NCI-H2196 treated with DMSO at 0.1 percent for 48 hours (cell line): Measurements from ENCODE around the gene FBRSL1.

Experiments used
- DNase-seq: peaks from one replicate; lab custom pipeline; 2025; ENCODE audit not compliant: unreplicated experiment; lab: John Stamatoyannopoulos, UW

Gene FBRSL1

DNA sequence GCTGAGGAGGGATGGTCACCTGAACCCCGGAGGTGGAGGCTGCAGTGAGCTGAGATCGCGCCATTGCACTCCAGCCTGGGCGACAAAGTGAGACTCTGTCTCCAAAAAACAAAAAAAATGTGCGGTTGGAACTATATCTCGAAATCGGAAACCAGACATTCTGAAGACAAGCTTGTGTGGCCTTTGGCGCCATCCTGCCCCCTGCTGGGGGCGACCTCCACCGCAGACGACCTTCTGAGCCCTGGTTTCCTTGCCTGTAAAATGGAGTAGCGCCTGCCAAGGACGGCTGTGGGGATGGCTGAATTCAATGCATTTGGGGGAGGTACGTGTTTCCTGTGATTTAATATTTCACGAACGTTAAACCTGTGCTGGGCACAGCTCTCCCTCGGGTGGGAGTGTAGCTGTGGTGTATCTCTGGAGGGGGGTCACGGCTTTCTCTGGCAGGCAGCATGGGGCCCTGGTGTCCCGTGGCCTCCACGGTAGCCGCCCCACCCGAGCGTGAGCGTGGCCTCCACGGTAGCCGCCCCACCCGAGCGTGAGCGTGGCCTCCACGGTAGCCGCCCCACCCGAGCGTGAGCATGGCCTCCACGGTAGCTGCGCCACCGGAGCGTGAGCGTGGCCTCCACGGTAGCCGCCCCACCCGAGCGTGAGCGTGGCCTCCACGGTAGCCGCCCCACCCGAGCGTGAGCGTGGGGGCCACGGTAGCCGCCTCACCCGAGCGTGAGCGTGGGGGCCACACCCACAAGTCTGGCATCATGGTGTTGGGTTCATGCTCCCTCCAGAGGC, 65.1 kb downstream of the FBRSL1 start:
- no peak for DNase-seq

DNA sequence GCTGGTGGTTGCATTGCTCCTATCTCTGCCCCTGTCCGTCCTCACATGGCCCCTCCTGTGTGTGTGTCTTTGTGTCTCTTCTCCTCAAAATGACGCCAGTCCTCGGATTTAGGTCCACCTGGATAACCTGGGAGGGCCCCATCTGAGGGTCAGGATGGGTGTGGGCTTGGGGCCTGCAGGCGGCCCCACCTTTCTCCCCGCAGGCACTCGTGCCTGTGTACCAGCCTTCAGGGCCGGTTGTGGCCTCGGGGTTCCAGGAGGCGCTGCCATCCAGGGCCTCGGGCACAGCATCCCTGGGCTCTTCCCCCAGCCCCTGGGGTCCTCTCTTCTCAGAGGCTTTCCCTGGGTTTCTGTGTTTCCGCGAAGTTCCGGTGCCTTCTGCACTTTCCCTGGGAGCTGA, 65.7 kb downstream of the FBRSL1 start:
- DNase-seq: no peak

DNA sequence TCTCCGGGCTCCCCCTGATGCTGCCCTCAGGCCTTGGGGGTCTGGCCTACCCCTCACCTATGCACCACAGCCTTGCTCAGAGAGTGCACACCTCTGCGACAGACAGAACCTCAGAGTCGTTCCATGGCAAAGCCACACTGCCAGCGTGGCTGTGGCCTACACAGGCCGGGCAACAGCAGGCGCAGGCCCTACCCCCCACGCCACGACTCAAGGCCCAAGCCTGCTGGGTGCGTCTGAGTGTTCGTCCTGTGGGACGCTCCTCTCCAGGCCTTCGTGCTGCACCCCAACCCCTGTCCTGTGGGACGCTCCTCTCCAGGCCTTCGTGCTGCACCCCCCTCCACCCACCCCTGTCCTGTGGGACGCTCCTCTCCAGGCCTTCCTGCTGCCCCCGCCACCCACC, 66.3 kb downstream of the FBRSL1 start:
- no peak for DNase-seq

DNA sequence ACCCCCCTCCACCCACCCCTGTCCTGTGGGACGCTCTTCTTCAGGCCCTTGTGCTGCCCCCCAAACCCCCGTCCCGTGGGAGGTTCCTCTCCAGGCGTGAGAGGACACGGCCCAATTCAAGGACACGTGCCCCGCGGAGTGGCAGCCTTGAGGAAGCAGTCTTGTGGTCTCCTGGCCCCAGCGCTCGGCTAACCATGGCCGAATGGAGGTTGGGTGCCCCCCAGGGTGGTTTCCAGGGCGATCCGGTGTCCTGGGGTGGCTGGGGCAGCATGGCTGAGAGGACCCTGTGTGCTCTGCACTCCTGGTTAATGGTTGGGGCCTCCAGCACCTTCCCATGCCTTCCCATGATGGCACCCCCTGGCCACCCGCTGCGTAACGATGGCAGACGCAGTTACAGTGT, 66.8 kb downstream of the FBRSL1 start:
- DNase-seq: no peak

DNA sequence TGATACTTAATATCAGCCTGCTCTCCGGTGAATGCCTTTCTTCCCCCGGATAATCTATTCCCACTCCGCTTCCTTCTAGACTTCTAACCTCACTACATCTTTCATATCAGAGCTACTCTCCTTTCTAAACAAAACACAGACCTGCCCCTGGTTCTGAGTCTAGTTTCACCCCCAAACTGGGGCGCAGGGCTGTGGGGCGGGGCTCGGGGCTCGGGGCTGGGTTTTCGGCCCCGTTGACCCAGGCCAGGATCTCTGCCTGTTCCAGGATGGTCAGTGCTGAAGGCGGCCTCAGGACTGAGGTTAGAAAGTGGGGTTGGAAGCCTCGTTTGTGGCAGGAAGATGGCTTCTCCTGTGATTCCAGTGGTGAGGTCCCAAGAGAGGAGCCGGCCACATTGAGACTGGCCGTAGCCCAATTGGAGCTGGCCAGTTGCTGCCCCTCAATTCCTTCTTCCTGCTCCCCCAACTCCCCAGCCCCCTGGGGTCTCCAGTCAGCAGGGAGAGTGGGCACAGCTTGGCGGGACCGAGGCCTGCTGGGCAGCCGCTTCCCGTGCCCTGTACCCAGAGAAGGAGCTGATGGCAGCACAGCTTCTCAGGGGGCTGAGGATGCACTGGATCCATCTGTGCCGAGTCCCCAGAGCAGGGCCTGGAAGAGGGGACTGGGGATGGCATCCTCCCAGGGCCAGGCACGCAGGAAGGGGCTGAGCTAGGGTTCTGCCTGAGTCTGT, 67.5 kb downstream of the FBRSL1 start:
- DNase-seq: no peak

DNA sequence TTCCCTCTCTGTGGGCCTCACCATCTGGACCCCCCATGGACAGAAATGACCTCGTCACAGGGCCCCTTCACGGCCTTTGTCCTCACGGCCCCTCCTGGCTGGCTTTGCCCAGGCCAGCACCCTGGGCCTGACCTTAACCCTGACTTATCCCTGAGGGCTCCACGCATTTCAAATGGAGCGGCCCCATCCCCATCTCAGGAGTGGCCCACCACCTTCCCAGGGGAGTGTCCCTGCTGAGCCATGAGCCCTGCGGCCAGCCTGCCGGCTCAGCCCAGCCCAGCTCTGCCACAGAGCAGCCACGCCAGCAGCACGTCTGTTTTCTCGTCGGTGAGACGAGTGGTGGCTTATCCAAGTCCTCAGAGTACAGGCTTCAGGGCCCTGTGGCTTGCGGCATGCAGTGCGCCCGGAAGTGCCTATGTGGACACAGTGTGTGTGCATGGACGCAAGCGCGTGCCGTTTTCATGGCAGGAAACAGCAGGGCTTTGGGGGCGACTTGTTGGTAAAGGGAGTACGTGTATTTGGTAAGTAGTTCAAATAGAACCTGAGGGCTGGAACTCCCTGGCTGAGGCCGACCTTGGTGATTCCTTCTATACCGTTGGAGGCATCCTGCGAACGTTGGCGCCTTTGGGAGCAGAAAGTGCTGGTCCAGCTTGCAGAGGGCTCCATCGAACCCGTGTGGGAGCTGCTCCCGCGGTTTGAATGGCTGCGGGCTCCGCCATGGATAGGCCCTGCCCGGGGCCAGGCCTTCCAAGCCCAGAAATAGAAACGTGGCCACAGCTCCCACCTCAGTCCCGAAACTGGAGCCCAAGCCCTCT, 68.3 kb downstream of the FBRSL1 start:
- DNase-seq: no peak

DNA sequence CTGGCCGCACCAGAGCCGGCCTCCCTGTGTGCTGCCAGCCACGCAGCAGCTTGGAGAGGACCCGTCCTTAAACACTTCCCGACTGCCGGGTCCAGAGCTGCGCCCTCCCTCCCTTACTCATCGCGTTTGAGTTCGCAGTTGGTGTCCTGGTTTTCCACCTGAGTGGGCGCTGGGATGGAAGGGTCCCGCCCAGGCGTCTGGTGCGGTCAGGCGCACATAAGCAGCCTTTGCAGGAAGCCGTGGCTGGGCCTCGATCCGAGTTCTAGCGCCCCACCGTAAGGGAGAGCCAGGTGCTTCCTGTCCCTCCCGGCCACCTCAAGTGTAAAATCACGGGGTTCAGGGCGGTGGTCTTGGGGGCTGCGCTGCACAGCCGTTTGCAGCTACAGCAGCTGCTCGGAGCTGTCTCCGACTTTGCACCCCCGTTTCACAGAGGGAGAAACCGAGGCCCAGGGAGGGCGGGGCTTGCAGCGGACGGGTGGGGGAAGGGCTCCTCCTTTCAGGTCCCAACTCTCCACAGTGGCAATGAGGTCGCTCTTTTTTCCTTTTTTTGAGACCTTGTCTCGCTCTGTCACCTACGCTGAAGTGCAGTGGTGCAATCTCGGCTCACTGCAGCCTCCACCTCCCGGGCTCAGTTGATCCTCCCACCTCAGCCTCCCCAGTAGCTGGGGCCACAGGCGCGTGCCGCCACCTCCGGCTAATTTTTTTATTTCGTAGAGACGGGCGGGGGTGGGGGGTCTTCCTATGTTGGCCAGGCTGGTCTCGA, 69.1 kb downstream of the FBRSL1 start:
- no peak for DNase-seq

DNA sequence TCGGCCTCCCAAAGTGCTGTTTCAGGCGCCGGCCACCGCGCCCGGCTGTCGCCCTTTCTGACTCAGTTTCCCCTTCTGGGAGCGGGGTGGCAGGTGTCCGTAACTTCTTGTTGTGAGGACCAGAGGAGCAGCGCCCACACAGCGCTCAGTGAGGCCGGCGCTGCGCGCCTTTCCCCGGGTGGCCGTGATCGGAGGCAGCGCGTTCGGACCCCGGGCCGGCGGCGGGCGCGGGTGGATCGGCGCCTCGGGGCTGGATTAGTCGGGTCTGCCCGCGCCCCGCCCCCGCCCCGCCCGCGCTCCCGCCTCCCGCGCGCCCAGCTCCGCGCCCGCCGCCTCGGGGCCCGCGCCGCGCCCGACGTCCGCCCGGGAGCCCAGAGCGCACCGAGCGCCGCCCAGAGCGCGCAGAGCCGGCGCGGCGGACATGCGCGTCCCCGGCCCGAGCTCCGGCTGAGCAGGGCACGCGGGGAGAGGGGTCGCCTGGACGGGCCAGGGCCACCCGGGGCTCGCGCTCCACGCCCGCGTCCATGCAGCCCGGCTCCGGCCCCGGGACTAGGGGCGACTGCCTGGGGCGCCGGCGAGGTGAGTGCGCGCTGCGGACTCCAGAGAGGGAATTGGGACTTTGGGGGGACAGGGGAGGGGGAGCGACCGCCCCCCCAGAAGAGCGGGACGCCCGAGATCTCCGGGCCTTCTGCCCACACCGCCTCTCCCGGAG, 69.9 kb downstream of the FBRSL1 start:
- DNase-seq: peak; percentile 28

DNA sequence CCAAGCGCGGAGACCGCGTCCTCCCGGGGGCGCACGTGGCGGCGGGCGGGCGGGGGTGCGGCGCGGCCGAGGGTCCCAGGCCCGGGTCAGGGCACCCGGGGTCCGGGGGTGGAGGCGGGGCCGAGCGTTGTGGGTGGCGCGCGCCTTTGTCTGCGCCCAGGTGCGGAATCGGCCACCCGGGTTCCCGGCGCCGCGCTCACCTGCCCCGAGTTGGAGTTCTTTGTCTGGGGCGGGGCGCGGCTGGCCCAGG, 70.3 kb downstream of the FBRSL1 start:
- no peak for DNase-seq

DNA sequence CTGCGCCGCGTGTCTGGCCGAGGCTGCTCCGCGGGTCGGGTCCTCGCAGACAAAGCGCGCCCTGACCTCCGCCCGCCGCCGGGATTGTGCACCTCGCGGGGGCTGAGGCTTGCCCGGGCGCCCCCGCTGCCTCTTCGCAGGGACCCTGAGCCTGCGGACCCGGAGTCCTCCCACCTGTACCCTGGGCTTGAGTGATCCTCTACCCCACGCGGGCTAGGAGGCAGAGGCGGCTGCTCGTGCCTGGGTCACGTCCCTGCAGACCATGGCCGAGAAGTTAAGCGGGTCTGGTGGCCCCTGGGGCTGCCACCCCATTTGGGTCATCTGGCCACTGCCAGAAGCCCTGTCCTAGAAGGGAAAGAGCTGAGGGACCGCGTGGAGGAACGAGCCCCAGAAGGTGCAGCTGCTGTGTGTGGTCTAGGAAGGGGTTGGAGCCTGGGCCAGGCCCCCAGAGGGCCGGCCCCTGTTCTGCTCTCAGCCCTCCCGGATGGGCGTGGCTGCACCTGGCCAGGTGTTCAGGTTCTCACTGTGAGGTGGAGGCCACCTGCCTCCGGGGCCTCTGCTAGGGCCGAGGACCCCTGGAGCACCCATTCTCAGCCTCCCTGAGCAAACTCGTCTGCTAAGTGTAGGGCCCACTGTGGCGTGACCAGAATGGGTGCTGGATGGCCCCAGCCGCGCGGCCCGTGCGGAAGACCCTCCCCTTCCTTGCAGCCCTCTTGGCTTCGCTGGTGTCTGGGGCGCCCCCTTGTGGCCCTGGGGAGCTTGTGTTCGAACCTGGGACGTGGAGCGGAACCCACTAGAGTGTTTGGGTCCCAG, 70.9 kb downstream of the FBRSL1 start:
- DNase-seq: peak; percentile 64
